Thymus (tissue), 11 donors: ENCODE measurements around the gene VTN. TPM values are rescaled to one million over a fixed set of nuclear protein-coding genes. Genes with fewer than 3 reads are reported as not detected.

ENCODE experiments used
- DNase-seq, 9 donors: peaks; one replicate each; pipeline ENCODE4 v3.0.0-alpha.2; 2013; ENCODE audit warnings: low spot score in 9 of 9, low read depth in 6 of 9, missing footprints in 1 of 9
- H3K27ac ChIP-seq, 2 donors: one replicate each; pipeline ENCODE4 v1.5.1; 2013; ENCODE audit warnings: control low read depth in 1 of 2, low read depth in 1 of 2, low read length in 1 of 2, mild to moderate bottlenecking in 1 of 2, moderate library complexity in 1 of 2
- H3K27me3 ChIP-seq, 2 donors: one replicate each; pipeline ENCODE4 v1.5.1; 2013; ENCODE audit warnings: low read length in 1 of 2; ENCODE audit not compliant: control insufficient read depth in 2 of 2, insufficient read depth in 1 of 2
- H3K36me3 ChIP-seq, 2 donors: one replicate each; pipeline ENCODE4 v1.5.1; 2013; ENCODE audit warnings: low read length in 1 of 2, mild to moderate bottlenecking in 1 of 2, moderate library complexity in 1 of 2; ENCODE audit not compliant: control insufficient read depth in 2 of 2, insufficient read depth in 2 of 2
- H3K4me1 ChIP-seq, 2 donors: one replicate each; pipeline ENCODE4 v1.5.1; 2013; ENCODE audit warnings: low read length in 2 of 2; ENCODE audit not compliant: control insufficient read depth in 2 of 2, insufficient read depth in 2 of 2
- H3K4me3 ChIP-seq, 2 donors: one replicate each; pipeline ENCODE4 v1.5.1; 2013; ENCODE audit warnings: low read length in 2 of 2, control low read depth in 1 of 2, mild to moderate bottlenecking in 1 of 2
- H3K9me3 ChIP-seq, 2 donors: one replicate each; pipeline ENCODE4 v1.5.1; 2013; ENCODE audit warnings: low read length in 1 of 2, mild to moderate bottlenecking in 1 of 2; ENCODE audit not compliant: control insufficient read depth in 2 of 2, insufficient read depth in 1 of 2
- WGBS: extraction: QIAGEN DNeasy Blood & Tissue Kit; methylation state at CpG from one replicate; pipeline ENCODE4 v1.1.7; 2013; 5-methylcytosine and 5-hydroxymethylcytosine counted together
- polyA plus RNA-seq: library from polyadenylated mRNA; stranded (reverse); fragments of 200-250 nt; gene quantifications from one replicate; pipeline ENCODE4 v1.2.3, GENCODE V29; 2013
- total RNA-seq: library from RNA; stranded (reverse); fragments of 120-200 nt; gene quantifications from one replicate; pipeline ENCODE4 v1.2.4, GENCODE V29; 2013
- donor health status: healthy.

The VTN gene
- total and polyA plus RNA-seq, 2 donors: 0.09 to 0.59 TPM

- Histone ChIP-seq H3K27me3 (no peaks in the 10 kb centered on the region), H3K4me3 (no peak overlapping the region), H3K9me3 (no peaks in the 10 kb centered on the region), H3K27ac (no peak overlapping the region), H3K4me1 (no peaks in the 10 kb centered on the region), H3K36me3 (peaks cover 44 to 45% of the 10 kb centered on the region in 2 donors)
- no peak for DNase-seq
- WGBS: 98% methylated on average over 9 of the region's 9 CpGs
Observed at GRCh38 chr17:28327031-28327607, 43.0 kb downstream of the VTN start.

DNA sequence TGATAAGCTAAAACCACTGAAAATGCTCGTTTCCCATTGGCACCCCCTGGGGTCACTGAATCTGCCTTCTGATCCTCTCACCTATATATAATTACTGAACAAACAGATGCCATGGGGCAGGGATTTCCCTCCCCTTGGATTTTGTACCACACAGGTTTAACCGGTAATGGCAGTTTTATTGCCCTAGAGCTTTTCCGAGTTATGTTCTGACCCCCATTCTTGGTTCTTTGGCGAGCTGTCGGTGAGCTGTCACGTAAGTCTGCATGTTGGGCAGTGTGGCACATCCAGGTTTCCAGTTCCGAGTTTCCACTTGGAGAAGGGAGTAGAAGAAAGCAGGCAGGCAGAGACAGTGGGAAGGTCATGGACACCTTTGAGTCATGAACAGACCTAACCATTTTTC is 44.0 kb downstream of the VTN start:
- H3K27me3 ChIP-seq: no peaks in the 10 kb centered on the region
- 96% methylated on average over 7 of the region's 7 CpGs for WGBS
- H3K27ac ChIP-seq: no peak overlapping the region
- H3K36me3 ChIP-seq: peaks cover 37% of the 10 kb centered on the region in 2 donors
- no peaks in the 10 kb centered on the region for H3K9me3 ChIP-seq
- no peak for DNase-seq
- H3K4me1 ChIP-seq: no peaks in the 10 kb centered on the region
- H3K4me3 ChIP-seq: no peak overlapping the region

GRCh38 chr17:28325211-28325610 is 44.9 kb downstream of the VTN start:
- no peak overlapping the region for H3K27ac ChIP-seq
- no peak for DNase-seq

DNA sequence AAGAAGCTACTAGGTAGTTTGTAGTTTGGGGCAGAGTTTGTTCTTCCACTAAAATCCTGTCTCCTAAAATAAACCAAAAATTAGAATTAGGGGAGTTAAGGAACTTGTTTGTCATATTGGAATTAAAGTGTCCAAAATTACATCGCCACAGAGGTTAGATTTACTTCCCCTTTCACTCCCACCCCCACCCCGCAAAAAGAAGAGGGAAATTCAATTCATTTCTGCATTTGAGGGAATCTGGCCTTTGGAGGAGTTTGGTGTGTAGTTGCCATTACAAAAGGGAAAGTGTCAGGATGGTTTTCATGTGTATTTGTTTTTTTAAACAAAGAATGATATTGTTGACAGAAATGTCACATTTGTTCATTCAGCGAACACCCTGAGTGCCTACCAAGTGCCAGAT is 45.3 kb downstream of the VTN start:
- Histone ChIP-seq H3K36me3 (peaks cover 25 to 32% of the 10 kb centered on the region in 2 donors), H3K9me3 (no peaks in the 10 kb centered on the region), H3K4me3 (no peak overlapping the region), H3K4me1 (peaks cover 3 to 6% of the 10 kb centered on the region in 2 donors), H3K27ac (no peak overlapping the region), H3K27me3 (no peaks in the 10 kb centered on the region)
- DNase-seq: no peak
- 82% methylated on average over 3 of the region's 3 CpGs for WGBS

More at GRCh38 chr17:28325211-28325610, 44.9 kb downstream of the VTN start:
- no peaks in the 10 kb centered on the region for H3K9me3 ChIP-seq
- 98% methylated on average over 5 of the region's 5 CpGs for WGBS
- no peaks in the 10 kb centered on the region for H3K27me3 ChIP-seq
- peaks cover 28 to 32% of the 10 kb centered on the region in 2 donors for H3K36me3 ChIP-seq
- H3K4me3 ChIP-seq: no peak overlapping the region
- H3K4me1 ChIP-seq: peaks cover 2% of the 10 kb centered on the region in 2 donors

DNA sequence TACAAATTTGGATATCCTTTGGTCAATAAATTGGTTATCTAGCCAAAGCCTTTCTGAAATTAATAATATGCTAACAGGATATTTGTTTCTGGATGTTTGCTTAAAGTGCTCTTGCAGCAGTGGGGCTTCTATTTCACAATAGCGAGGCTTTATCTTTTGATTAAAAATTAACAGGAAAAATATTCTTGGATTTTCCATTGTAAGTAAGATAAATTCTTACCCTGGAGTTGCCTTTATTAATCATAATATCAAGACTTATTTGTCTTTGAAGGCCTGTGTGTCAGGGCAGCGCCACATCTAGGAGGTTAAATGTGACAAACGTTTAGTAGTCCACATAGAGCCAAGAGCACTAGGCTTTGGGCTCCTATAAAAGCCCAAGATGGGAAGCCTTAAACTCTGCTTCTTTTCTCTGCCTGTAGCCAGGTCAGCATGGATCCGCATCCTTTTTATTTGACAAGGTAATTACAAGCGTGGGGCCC is 45.8 kb downstream of the VTN start:
- Histone ChIP-seq H3K9me3 (no peaks in the 10 kb centered on the region), H3K4me3 (no peak overlapping the region), H3K36me3 (peaks cover 23 to 29% of the 10 kb centered on the region in 2 donors), H3K4me1 (peaks cover 8 to 10% of the 10 kb centered on the region in 2 donors), H3K27ac (no peak overlapping the region), H3K27me3 (no peaks in the 10 kb centered on the region)
- WGBS: 96% methylated on average over 5 of the region's 5 CpGs
- DNase-seq: no peak

DNA sequence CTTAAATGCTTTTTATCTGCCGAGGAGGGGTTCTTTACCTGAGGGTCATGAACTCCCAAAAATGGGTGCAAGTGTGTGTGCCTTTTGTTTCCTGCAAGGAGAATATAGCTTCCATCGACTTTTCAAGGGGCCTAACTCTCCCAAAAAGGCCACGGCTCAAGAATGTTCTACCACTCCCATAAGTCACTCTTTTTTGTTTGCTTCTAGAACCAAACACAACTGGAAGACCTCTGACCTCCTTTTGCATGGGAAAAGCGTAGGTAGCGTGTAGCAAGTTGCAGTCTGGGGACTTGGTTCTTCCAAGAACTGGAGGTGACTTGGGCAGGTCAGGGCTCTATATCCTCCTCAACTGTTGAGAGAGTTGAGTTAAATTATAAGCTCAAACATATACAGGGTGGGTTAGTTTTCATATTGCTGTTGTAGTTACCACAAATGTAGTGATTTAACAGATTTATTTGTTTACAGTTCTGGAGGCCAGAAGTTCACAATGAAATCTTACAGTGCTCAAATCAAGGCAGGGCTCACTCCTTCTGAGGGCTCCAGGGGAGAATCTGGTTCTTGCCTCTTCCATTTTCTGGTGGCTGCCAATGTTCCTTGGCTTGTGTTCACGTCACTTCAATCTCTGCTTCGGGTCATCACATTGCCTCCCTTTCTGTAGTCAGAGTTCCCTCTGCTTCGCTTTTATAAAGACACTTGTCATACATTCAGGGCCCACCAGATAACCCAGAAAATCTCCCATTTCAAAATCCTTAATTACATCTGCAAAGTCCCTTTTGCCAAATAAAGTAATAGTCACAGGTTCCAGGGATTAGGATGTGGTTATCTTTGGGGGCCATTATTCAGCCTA is 49.7 kb downstream of the VTN start:
- H3K36me3 ChIP-seq: no peaks in the 10 kb centered on the region
- H3K27ac ChIP-seq: no peak overlapping the region
- no peak overlapping the region for H3K4me3 ChIP-seq
- no peak for DNase-seq
- peaks cover 10 to 21% of the 10 kb centered on the region in 2 donors for H3K4me1 ChIP-seq
- peaks cover 0 to 19% of the 10 kb centered on the region in 2 donors for H3K27me3 ChIP-seq
- no peaks in the 10 kb centered on the region for H3K9me3 ChIP-seq
- WGBS: 92% methylated on average over 8 of the region's 8 CpGs

GRCh38 chr17:28319598-28319935 is 50.5 kb downstream of the VTN start:
- Histone ChIP-seq H3K4me1 (peaks cover 10 to 21% of the 10 kb centered on the region in 2 donors), H3K4me3 (peak overlapping the region; percentile 55 to 65), H3K9me3 (no peaks in the 10 kb centered on the region), H3K36me3 (no peaks in the 10 kb centered on the region), H3K27me3 (peaks cover 0 to 22% of the 10 kb centered on the region in 2 donors), H3K27ac (no peak overlapping the region)
- 5% methylated on average over 7 of the region's 7 CpGs for WGBS
- no peak for DNase-seq

- H3K36me3 ChIP-seq: no peaks in the 10 kb centered on the region
- H3K27ac ChIP-seq: peak within 1 kb of the TSS in 1 of 2 donors; percentile 10
- H3K9me3 ChIP-seq: no peaks in the 10 kb centered on the region
- peak within 1 kb of the TSS; percentile 55 to 65 for H3K4me3 ChIP-seq
- peaks cover 0 to 22% of the 10 kb centered on the region in 2 donors for H3K27me3 ChIP-seq
- peak; percentile 84 to 97 (median 89) for DNase-seq
- under 1% methylated on average over 72 of the region's 72 CpGs for WGBS
- H3K4me1 ChIP-seq: peaks cover 10 to 21% of the 10 kb centered on the region in 2 donors
Observed at GRCh38 chr17:28318759-28319597, 51.1 kb downstream of the VTN start, which contains the start of gene TMEM97. TSS of gene TMEM97 (plus strand) at chr17:28319200. CDS start at chr17:28319240, 40 bp downstream.
